Measurements from ENCODE around the gene ITM2C.

DNA sequence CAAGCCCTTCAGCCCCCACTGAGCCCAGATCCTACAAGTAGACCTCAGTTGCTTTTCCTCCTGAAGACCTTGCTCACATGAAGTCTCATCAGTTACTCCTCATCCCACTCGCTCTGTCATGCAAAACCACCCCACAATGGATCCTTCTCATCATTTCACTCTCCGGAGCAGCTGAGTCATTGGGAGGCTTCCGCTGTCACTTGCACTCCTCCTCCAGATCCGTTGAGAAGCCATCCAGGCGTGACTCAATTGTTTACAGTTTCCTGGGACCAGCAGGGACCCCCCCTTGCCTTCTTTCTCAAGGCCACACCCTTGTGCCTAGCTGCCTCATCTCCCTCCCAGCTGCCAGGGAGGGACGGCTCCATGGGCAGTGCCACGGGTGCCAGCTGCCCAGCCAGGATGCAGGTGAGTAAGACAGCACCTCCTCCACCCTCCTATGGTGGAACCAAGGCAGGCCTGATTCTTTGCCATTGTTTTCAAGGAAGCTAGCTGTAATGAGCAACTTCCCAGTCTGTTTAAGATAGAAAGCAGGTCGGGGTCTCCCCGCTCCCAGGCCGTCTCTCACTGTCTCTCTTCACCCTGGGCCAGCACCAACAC lies 44.0 kb downstream of the ITM2C start:
- no peak for TF ChIP-seq POLR2A (IDR thresholded peaks at IDR 0.05; ENCODE audit: low read depth, low read length)
- no peak for TF ChIP-seq POLR2AphosphoS5 (IDR thresholded peaks at IDR 0.05; ENCODE audit: low read depth, low read length)
